MM.1S (cell line): ENCODE measurements around the gene TMC8.

Experiments
- DNase-seq: peaks from one replicate; pipeline ENCODE4 v3.0.0-alpha.2; 2015
- H2AFZ ChIP-seq: fragments of 300-600 bp; sonication (generic); 2 replicates; pipeline ENCODE4 v1.6.0; 2016; ENCODE audit warnings: antibody characterized with exemption, low read length
- H3F3A ChIP-seq: fragments of 300-600 bp; sonication (generic); 2 replicates; pipeline ENCODE4 v1.6.1; 2016; ENCODE audit warnings: mild to moderate bottlenecking, antibody characterized with exemption, low read length, moderate library complexity, mixed read lengths; ENCODE audit not compliant: insufficient read depth
- H3K27ac ChIP-seq: fragments of 300-600 bp; sonication (generic); 2 replicates; pipeline ENCODE4 v1.5.1; 2016; ENCODE audit warnings: mild to moderate bottlenecking, low read length
- H3K27me3 ChIP-seq: fragments of 300-600 bp; sonication (generic); replicated peaks from 2 replicates; pipeline ENCODE4 v1.6.0; 2016; ENCODE audit warnings: low read length; ENCODE audit not compliant: insufficient read depth
- H3K36me3 ChIP-seq: fragments of 300-600 bp; sonication (generic); replicated peaks from 2 replicates; pipeline ENCODE4 v1.6.1; 2016; ENCODE audit warnings: mild to moderate bottlenecking, low read length, mixed read lengths; ENCODE audit not compliant: insufficient read depth
- H3K4me1 ChIP-seq: fragments of 300-600 bp; sonication (generic); 2 replicates; pipeline ENCODE4 v1.6.1; 2016; ENCODE audit warnings: low read length, mixed read lengths
- H3K4me2 ChIP-seq: fragments of 300-600 bp; sonication (generic); 2 replicates; pipeline ENCODE4 v1.6.0; 2016; ENCODE audit warnings: low read depth, low read length
- H3K4me3 ChIP-seq: fragments of 300-600 bp; sonication (generic); 2 replicates; pipeline ENCODE4 v1.5.1; 2016; ENCODE audit warnings: low read length, mixed read lengths
- H3K79me2 ChIP-seq: fragments of 300-600 bp; sonication (generic); 2 replicates; pipeline ENCODE4 v1.6.1; 2016; ENCODE audit warnings: mixed run types, low read length, mixed read lengths
- H3K9ac ChIP-seq: fragments of 300-600 bp; sonication (generic); 2 replicates; pipeline ENCODE4 v1.6.1; 2016; ENCODE audit warnings: low read length, mixed read lengths
- H3K9me2 ChIP-seq: fragments of 300-600 bp; sonication (generic); replicated peaks from 2 replicates; pipeline ENCODE4 v1.6.1; 2016; ENCODE audit warnings: mild to moderate bottlenecking, low read length, mixed read lengths; ENCODE audit not compliant: insufficient read depth
- H3K9me3 ChIP-seq: fragments of 300-600 bp; sonication (generic); replicated peaks from 2 replicates; pipeline ENCODE4 v1.6.1; 2016; ENCODE audit warnings: mild to moderate bottlenecking, low read length, mixed read lengths; ENCODE audit not compliant: insufficient read depth
- H4K20me1 ChIP-seq: fragments of 300-600 bp; sonication (generic); 2 replicates; pipeline ENCODE4 v1.6.1; 2016; ENCODE audit warnings: mild to moderate bottlenecking, low read length, moderate library complexity, mixed read lengths; ENCODE audit not compliant: insufficient read depth
- EZH2 ChIP-seq: fragments of 300-600 bp; sonication (generic); optimal IDR thresholded peaks from 2 replicates; pipeline ENCODE3; 2017; ENCODE audit warnings: low read depth, mild to moderate bottlenecking, antibody characterized with exemption, low read length, mixed read lengths
- EZH2phosphoT487 ChIP-seq: fragments of 300-600 bp; sonication (generic); IDR thresholded peaks from 2 replicates; pipeline ENCODE4 v1.6.1; 2018; ENCODE audit warnings: antibody characterized with exemption, low read length
- TF ChIP-seq, protein P1 (sequence below): fragments of 300-600 bp; sonication (generic); IDR thresholded peaks from 2 replicates; pipeline ENCODE4 v1.5.1; 2016; ENCODE audit warnings: antibody characterized with exemption, low read length, mixed read lengths

Gene TMC8

DNA sequence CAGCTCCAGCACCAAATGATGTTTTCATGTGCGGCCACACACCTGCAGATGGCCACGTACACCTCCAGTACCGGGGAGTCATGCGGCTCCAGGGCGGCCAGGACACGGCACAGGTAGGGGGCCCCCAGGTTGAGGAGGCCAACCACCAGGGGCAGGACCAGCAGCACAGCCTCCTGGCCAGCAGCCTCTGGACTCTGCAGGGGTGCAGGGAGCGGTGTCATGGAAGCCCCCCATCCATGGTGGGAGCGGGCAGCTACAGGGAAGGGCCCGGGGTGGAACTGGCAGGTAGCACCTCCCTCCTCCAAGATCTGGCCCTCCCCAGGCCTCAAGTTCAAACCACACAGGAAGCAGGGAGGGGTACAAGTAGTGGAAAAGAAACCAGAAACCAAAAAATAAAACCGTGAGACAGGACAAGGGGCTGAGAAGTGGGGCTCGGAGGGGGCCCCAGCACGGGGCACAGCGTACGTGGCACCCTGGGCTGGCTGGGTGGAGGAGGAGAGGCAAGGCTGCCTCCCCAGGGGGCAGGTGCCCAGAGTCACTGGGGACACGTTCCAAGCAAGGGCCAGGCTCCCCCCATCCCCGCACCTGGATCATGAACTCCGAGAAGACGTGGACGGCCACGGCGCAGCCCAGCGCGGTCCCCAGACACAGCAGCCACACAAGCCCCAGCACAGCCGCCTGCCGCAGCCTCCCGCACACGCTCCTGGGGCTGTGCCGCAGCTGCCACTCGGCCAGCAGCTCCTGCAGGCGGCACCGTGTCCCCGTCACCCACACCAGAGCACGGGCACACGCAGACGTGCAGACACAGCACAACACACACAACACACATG is 9.4 kb upstream of the TMC8 start:
- no peak for TF ChIP-seq EZH2phosphoT487
- TF ChIP-seq, protein P1, sequence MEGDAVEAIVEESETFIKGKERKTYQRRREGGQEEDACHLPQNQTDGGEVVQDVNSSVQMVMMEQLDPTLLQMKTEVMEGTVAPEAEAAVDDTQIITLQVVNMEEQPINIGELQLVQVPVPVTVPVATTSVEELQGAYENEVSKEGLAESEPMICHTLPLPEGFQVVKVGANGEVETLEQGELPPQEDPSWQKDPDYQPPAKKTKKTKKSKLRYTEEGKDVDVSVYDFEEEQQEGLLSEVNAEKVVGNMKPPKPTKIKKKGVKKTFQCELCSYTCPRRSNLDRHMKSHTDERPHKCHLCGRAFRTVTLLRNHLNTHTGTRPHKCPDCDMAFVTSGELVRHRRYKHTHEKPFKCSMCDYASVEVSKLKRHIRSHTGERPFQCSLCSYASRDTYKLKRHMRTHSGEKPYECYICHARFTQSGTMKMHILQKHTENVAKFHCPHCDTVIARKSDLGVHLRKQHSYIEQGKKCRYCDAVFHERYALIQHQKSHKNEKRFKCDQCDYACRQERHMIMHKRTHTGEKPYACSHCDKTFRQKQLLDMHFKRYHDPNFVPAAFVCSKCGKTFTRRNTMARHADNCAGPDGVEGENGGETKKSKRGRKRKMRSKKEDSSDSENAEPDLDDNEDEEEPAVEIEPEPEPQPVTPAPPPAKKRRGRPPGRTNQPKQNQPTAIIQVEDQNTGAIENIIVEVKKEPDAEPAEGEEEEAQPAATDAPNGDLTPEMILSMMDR: peak; percentile 17
- H3K4me3 ChIP-seq: peak overlapping the region; percentile 54

DNA sequence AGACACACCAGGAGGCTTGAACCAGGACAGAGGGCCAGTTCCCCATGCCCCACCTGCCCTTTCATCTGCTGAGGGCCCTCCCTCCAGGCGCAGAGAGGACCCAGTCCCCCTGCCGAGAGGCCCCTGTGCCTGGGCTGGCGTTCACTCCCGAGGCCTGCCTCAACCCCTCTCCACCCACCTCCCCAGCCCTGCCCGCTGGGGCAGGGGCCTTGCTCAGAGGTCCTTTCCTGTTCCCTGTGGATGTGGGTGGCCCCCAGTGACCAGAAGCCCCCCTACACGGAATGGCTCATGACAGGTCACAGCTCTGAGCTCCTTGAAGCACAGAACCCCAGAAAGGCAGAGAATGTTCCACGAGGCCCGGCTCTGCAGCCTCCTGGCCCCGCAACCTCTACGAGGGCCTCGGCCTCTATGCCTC is 8.8 kb upstream of the TMC8 start:
- peak overlapping the region; percentile 81 for H3K27ac ChIP-seq
- H4K20me1 ChIP-seq: no peaks in the 10 kb centered on the region
- H3K4me2 ChIP-seq: peak overlapping the region; percentile 85
- peaks cover 83% of the 10 kb centered on the region for H3K79me2 ChIP-seq
- H3K4me1 ChIP-seq: peaks cover 39% of the 10 kb centered on the region
- no peak for DNase-seq
- H3K9me3 ChIP-seq: no peaks in the 10 kb centered on the region
- H3F3A ChIP-seq: peaks cover 16% of the 10 kb centered on the region
- peak overlapping the region; percentile 71; the same call in 1 of the 2 replicates for H3K9ac ChIP-seq
- peak overlapping the region; percentile 54 for H3K4me3 ChIP-seq
- H2AFZ ChIP-seq: no peak overlapping the region
- no peaks in the 10 kb centered on the region for H3K9me2 ChIP-seq
- no peaks in the 10 kb centered on the region for H3K27me3 ChIP-seq
- TF ChIP-seq EZH2phosphoT487 (no peak), EZH2 (no peak)
- TF ChIP-seq, protein P1: no peak
- 0 out of 2 replicates have a peak, but pooled peaks cover 6% of the 10 kb centered on the region for H3K36me3 ChIP-seq

More for the DNA sequence above, 9.4 kb upstream of the TMC8 start:
- no peaks in the 10 kb centered on the region for H3K9me3 ChIP-seq
- peak; percentile 83 for DNase-seq
- H4K20me1 ChIP-seq: no peaks in the 10 kb centered on the region
- H3K27me3 ChIP-seq: no peaks in the 10 kb centered on the region
- H3K36me3 ChIP-seq: 0 out of 2 replicates have a peak, but pooled peaks cover 6% of the 10 kb centered on the region
- H3K9ac ChIP-seq: peak overlapping the region; percentile 71
- no peak overlapping the region for H2AFZ ChIP-seq
- peak overlapping the region; percentile 81 for H3K27ac ChIP-seq
- peak overlapping the region; percentile 85 for H3K4me2 ChIP-seq
- peaks cover 34% of the 10 kb centered on the region for H3K4me1 ChIP-seq
- no peaks in the 10 kb centered on the region for H3K9me2 ChIP-seq
- H3K79me2 ChIP-seq: peaks cover 77% of the 10 kb centered on the region
- peaks cover 16% of the 10 kb centered on the region for H3F3A ChIP-seq

DNA sequence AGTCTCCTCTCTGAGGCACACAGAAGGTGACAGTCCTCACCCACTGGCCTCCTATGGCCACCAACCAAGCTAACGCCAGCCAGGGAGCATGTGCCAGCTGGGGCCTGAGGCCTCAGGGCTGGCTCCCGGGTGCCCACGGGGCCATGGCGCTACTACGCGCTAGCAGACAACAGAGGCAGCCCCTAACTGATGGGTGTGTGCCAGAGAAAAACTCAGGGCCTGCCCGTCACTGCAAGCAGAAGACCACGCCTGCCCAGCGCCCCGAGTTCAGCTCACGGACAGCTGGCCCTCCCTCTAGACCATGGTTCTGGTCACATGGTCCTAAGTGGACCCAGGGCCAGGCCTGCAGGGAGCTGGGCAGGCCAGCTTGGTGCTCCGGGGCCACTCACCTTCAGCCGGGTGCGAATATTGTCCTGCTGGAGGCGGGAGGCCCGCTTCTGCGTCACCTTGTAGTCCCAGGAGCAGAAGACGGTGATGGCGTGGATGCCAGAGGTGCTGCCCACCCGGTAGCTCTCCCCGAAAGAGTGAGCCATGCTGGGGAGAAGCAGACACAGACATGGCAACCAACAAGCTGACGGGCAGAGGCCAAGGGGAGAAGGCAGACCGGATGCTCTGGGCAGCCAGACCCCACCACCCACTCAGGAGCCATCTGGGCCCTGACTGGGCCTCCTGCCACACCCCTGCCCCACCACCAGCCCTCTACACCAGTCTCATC is 8.2 kb upstream of the TMC8 start:
- H3K4me3 ChIP-seq: peak overlapping the region; percentile 54
- H4K20me1 ChIP-seq: no peaks in the 10 kb centered on the region
- H3K79me2 ChIP-seq: peaks cover 86% of the 10 kb centered on the region
- H3K27ac ChIP-seq: peak overlapping the region; percentile 81; the same call in 1 of the 2 replicates
- H3K9me3 ChIP-seq: no peaks in the 10 kb centered on the region
- no peaks in the 10 kb centered on the region for H3K9me2 ChIP-seq
- peaks cover 42% of the 10 kb centered on the region for H3K4me1 ChIP-seq
- H3K9ac ChIP-seq: peak overlapping the region; percentile 71; the same call in 1 of the 2 replicates
- no peak for DNase-seq
- no peak overlapping the region for H2AFZ ChIP-seq
- H3F3A ChIP-seq: peaks cover 16% of the 10 kb centered on the region
- TF ChIP-seq EZH2phosphoT487: no peak
- H3K27me3 ChIP-seq: no peaks in the 10 kb centered on the region
- 0 out of 2 replicates have a peak, but pooled peaks cover 6% of the 10 kb centered on the region for H3K36me3 ChIP-seq
- peak overlapping the region; percentile 85 for H3K4me2 ChIP-seq
